Activated naive CD8-positive, alpha-beta T cell treated with anti-CD3 and anti-CD28 coated beads, Interleukin-2, amount 10 ng/mL, durations not matched to agents 7 days and 5 days (primary cell): Measurements from ENCODE around the gene ANKRD27. TPM values are rescaled to one million over a fixed set of nuclear protein-coding genes. Genes with fewer than 3 reads are reported as not detected.
"Not testable (repeated sequence)": the region's sequence is repeated elsewhere in the genome, so short reads cannot be mapped to it uniquely, and the experiment has no call there.

ENCODE experiments used
- ATAC-seq: fragments of 150-1000 bp; cut with Tn5 transposase; one replicate; pipeline ENCODE4 v1.10.0; 2021; ENCODE audit warnings: low read depth, moderate library complexity
- POLR2A ChIA-PET: fragments of 350-600 bp; sonication (Branson Sonifier 250); formaldehyde crosslinking; loops from one replicate; lab custom pipeline; 2021; ENCODE audit warnings: antibody characterized with exemption; lab: Charles Lee
- DNase-seq: peaks from one replicate; pipeline ENCODE4 v3.0.0; 2021
- H3K27ac Mint-ChIP-seq: one replicate; pipeline ENCODE4 v1.8.0; 2022; ENCODE audit warnings: mild to moderate bottlenecking, mixed read lengths
- H3K27me3 Mint-ChIP-seq: one replicate; pipeline ENCODE4 v1.8.0; 2022; ENCODE audit warnings: mild to moderate bottlenecking, moderate library complexity, mixed read lengths
- H3K36me3 Mint-ChIP-seq: one replicate; pipeline ENCODE4 v1.8.0; 2021; ENCODE audit warnings: mild to moderate bottlenecking, mixed read lengths
- H3K4me1 Mint-ChIP-seq: one replicate; pipeline ENCODE4 v1.8.0; 2021; ENCODE audit warnings: mixed read lengths
- H3K4me3 Mint-ChIP-seq: one replicate; pipeline ENCODE4 v1.8.0; 2022; ENCODE audit warnings: mild to moderate bottlenecking, moderate library complexity, mixed read lengths
- H3K9me3 Mint-ChIP-seq: one replicate; pipeline ENCODE4 v1.8.0; 2021; ENCODE audit warnings: mixed read lengths
- total RNA-seq, 2 experiments: library from RNA; stranded (reverse); gene quantifications; one replicate each; pipeline ENCODE4 v1.2.3, GENCODE V29; 2021

ANKRD27 gene
- total RNA-seq, 2 experiments from 2014 or later: 43.4 to 48.8 TPM

- POLR2A ChIA-PET: interaction anchor here (0.7 to 0.9 kb wide), 2 partner anchors 8 to 112 kb away, joined by 4 read pairs; partner anchors contain the start of gene PDCD5
- H3K4me3 Mint-ChIP-seq: peak overlapping the region; percentile 81
- peak overlapping the region; percentile 89 for H3K27ac Mint-ChIP-seq
- not testable (repeated sequence) for H3K36me3 Mint-ChIP-seq, H3K9me3 Mint-ChIP-seq, DNase-seq
- peaks cover 13% of the 10 kb centered on the region for H3K4me1 Mint-ChIP-seq
- peak; percentile 55 for ATAC-seq
- peaks cover 18% of the 10 kb centered on the region for H3K27me3 Mint-ChIP-seq
These were observed 102.1 kb downstream of the ANKRD27 start for GRCh38 chr19:32572700-32573491.

- DNase-seq, H3K4me3 Mint-ChIP-seq, H3K27ac Mint-ChIP-seq, H3K9me3 Mint-ChIP-seq, H3K36me3 Mint-ChIP-seq, POLR2A ChIA-PET, ATAC-seq: not testable (repeated sequence)
- Mint-ChIP-seq H3K27me3 (peaks cover 13% of the 10 kb centered on the region), H3K4me1 (peaks cover 13% of the 10 kb centered on the region)
These were observed 103.4 kb downstream of the ANKRD27 start for GRCh38 chr19:32571471-32572075.

- peak; percentile 47 for DNase-seq
- Mint-ChIP-seq H3K4me1 (peaks cover 13% of the 10 kb centered on the region), H3K9me3 (no peaks in the 10 kb centered on the region), H3K36me3 (no peaks in the 10 kb centered on the region), H3K27ac (no peak overlapping the region), H3K27me3 (peaks cover 11% of the 10 kb centered on the region), H3K4me3 (peak overlapping the region; percentile 44)
- POLR2A ChIA-PET: interaction anchor here (0.5 to 1.3 kb wide), 3 partner anchors 11 to 229 kb away, joined by 3 to 4 read pairs (median 3); partner anchors contain the start of gene PDCD5
- ATAC-seq: peak; percentile 78
These were observed 104.7 kb downstream of the ANKRD27 start for GRCh38 chr19:32570081-32570785.

- no peak for ATAC-seq
- H3K27ac Mint-ChIP-seq: no peak overlapping the region
- no peaks in the 10 kb centered on the region for H3K9me3 Mint-ChIP-seq
- POLR2A ChIA-PET: no interaction called here
- peaks cover 11% of the 10 kb centered on the region for H3K27me3 Mint-ChIP-seq
- H3K36me3 Mint-ChIP-seq: no peaks in the 10 kb centered on the region
- H3K4me3 Mint-ChIP-seq: no peak overlapping the region
- no peak for DNase-seq
- peaks cover 8% of the 10 kb centered on the region for H3K4me1 Mint-ChIP-seq
These were observed 107.5 kb downstream of the ANKRD27 start for GRCh38 chr19:32567486-32567885.

- Mint-ChIP-seq H3K9me3 (no peaks in the 10 kb centered on the region), H3K27me3 (peaks cover 11% of the 10 kb centered on the region), H3K4me1 (peaks cover 6% of the 10 kb centered on the region), H3K4me3 (no peak overlapping the region), H3K36me3 (no peaks in the 10 kb centered on the region), H3K27ac (no peak overlapping the region)
- POLR2A ChIA-PET: no interaction called here
- ATAC-seq (no peak), DNase-seq (no peak)
These were observed 108.6 kb downstream of the ANKRD27 start for GRCh38 chr19:32566246-32566830.

- Mint-ChIP-seq H3K36me3 (no peaks in the 10 kb centered on the region), H3K27me3 (peaks cover 8% of the 10 kb centered on the region), H3K9me3 (no peaks in the 10 kb centered on the region), H3K4me1 (no peaks in the 10 kb centered on the region), H3K27ac (no peak overlapping the region), H3K4me3 (no peak overlapping the region)
- POLR2A ChIA-PET: no interaction called here
- no peak for DNase-seq
- ATAC-seq: no peak
These were observed 111.2 kb downstream of the ANKRD27 start for GRCh38 chr19:32563761-32564160.

- Mint-ChIP-seq H3K36me3 (no peaks in the 10 kb centered on the region), H3K4me3 (no peak overlapping the region), H3K9me3 (no peaks in the 10 kb centered on the region), H3K4me1 (no peaks in the 10 kb centered on the region), H3K27ac (no peak overlapping the region), H3K27me3 (peaks cover 22% of the 10 kb centered on the region)
- DNase-seq (no peak), ATAC-seq (no peak)
- POLR2A ChIA-PET: no interaction called here
These were observed 116.3 kb downstream of the ANKRD27 start for GRCh38 chr19:32558607-32559228.

GRCh38 chr19:32555786-32556185 lies 119.2 kb downstream of the ANKRD27 start:
- DNase-seq (no peak), ATAC-seq (no peak)
- POLR2A ChIA-PET: no interaction called here
- Mint-ChIP-seq H3K27ac (no peak overlapping the region), H3K4me3 (no peak overlapping the region), H3K4me1 (no peaks in the 10 kb centered on the region), H3K36me3 (no peaks in the 10 kb centered on the region), H3K9me3 (no peaks in the 10 kb centered on the region), H3K27me3 (peaks cover 20% of the 10 kb centered on the region)

- Mint-ChIP-seq H3K27me3 (no peaks in the 10 kb centered on the region), H3K36me3 (no peaks in the 10 kb centered on the region), H3K9me3 (no peaks in the 10 kb centered on the region), H3K4me1 (no peaks in the 10 kb centered on the region), H3K4me3 (no peak overlapping the region), H3K27ac (no peak overlapping the region)
- POLR2A ChIA-PET: no interaction called here
- ATAC-seq (no peak), DNase-seq (no peak)
These were observed 124.3 kb downstream of the ANKRD27 start for GRCh38 chr19:32550666-32551065.

Other genes with a start within 250 kb of the ANKRD27 start
- 100 to 1,000 TPM; 105 to 112 TPM for gene PDCD5, start 94.0 kb downstream of the ANKRD27 start, total RNA-seq
- under 1 TPM; 0.47 to 0.79 TPM for gene RGS9BP, start 668 bp upstream of the ANKRD27 start, total RNA-seq
- 10 to 100 TPM; 15.2 to 15.4 TPM for gene NUDT19, start 16.6 kb upstream of the ANKRD27 start, total RNA-seq
- under 1 TPM; 0.26 to 0.42 TPM for gene TDRD12, start 44.6 kb upstream of the ANKRD27 start, total RNA-seq
- under 1 TPM; 0.23 to 0.42 TPM for gene SLC7A9, start 194.6 kb upstream of the ANKRD27 start, total RNA-seq